Astrocyte (in vitro differentiated cells and primary cell): Measurements from ENCODE around the gene MSX2.

Experiments
- EZH2 ChIP-seq: IDR thresholded peaks from 2 replicates; pipeline ENCODE4 v1.6.1; 2012; ENCODE audit warnings: mild to moderate bottlenecking, low read length, inconsistent platforms; ENCODE audit not compliant: insufficient read depth
- TF ChIP-seq, protein P1 (sequence below): IDR thresholded peaks from 2 replicates; pipeline ENCODE4 v1.5.1; 2011; ENCODE audit warnings: low read depth, mild to moderate bottlenecking, inconsistent platforms, low read length, moderate library complexity; ENCODE audit not compliant: insufficient read depth

DNA sequence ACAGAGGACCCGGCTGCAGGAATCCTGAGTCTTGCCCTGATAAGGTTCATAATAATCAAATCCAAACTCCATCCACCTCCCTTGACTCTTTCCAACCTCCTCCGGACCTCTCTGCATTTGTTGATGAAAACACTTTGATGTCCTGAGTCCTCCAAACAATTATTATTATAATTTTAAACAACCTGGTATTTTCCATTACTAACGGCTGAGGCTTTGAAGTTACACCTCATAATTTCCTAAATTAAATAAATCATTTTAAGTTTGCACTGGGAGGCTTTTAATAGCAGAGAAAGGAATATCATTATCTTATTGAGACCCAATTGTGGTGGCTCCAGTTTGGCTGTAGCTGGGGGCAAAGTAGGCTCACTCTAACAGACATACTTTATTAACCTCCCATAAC is 9.5 kb downstream of the MSX2 start:
- TF ChIP-seq, protein P1, sequence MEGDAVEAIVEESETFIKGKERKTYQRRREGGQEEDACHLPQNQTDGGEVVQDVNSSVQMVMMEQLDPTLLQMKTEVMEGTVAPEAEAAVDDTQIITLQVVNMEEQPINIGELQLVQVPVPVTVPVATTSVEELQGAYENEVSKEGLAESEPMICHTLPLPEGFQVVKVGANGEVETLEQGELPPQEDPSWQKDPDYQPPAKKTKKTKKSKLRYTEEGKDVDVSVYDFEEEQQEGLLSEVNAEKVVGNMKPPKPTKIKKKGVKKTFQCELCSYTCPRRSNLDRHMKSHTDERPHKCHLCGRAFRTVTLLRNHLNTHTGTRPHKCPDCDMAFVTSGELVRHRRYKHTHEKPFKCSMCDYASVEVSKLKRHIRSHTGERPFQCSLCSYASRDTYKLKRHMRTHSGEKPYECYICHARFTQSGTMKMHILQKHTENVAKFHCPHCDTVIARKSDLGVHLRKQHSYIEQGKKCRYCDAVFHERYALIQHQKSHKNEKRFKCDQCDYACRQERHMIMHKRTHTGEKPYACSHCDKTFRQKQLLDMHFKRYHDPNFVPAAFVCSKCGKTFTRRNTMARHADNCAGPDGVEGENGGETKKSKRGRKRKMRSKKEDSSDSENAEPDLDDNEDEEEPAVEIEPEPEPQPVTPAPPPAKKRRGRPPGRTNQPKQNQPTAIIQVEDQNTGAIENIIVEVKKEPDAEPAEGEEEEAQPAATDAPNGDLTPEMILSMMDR = no peak
- no peak for TF ChIP-seq EZH2
